WTC11 (cell line): Measurements from ENCODE around the gene STRIT1. TPM values are rescaled to one million over a fixed set of nuclear protein-coding genes. Genes with fewer than 3 reads are reported as not detected.

Experiments used
- ATAC-seq: fragments of 200-7000 bp; cut with Tn5 transposase; 2 replicates; pipeline ENCODE4 v1.10.0; 2021; ENCODE audit warnings: mild to moderate bottlenecking, moderate library complexity
- CTCF ChIA-PET: fragments of 300-600 bp; sonication (Branson Sonifier 250); formaldehyde crosslinking; loops from one replicate; lab custom pipeline; 2021; ENCODE audit warnings: antibody characterized with exemption; lab: Charles Lee
- POLR2A ChIA-PET: fragments of 350-600 bp; sonication (Branson Sonifier 250); formaldehyde crosslinking; loops from one replicate; lab custom pipeline; 2021; ENCODE audit warnings: antibody characterized with exemption; lab: Charles Lee
- DNase-seq: peaks from one replicate; pipeline ENCODE4 v3.0.0; 2021; ENCODE audit warnings: low spot score
- H3K27ac Mint-ChIP-seq: 2 replicates; pipeline ENCODE4 v1.8.0; 2021; ENCODE audit warnings: mixed read lengths
- H3K27me3 Mint-ChIP-seq: 2 replicates; pipeline ENCODE4 v1.8.0; 2021; ENCODE audit warnings: low read depth, mild to moderate bottlenecking, moderate library complexity, mixed read lengths
- H3K36me3 Mint-ChIP-seq: 2 replicates; pipeline ENCODE4 v1.8.0; 2021; ENCODE audit warnings: mixed read lengths
- H3K4me1 Mint-ChIP-seq: 2 replicates; pipeline ENCODE4 v1.8.0; 2022; ENCODE audit warnings: mixed read lengths
- H3K4me3 Mint-ChIP-seq: 2 replicates; pipeline ENCODE4 v1.8.0; 2021; ENCODE audit warnings: mild to moderate bottlenecking, moderate library complexity, mixed read lengths
- H3K9me3 Mint-ChIP-seq: 2 replicates; pipeline ENCODE4 v1.8.0; 2021; ENCODE audit warnings: mixed read lengths
- ATF1 ChIP-seq: sonication (generic); formaldehyde crosslinking; IDR thresholded peaks from 2 replicates; pipeline ENCODE4 v1.8.1; 2023; ENCODE audit warnings: mild to moderate bottlenecking, moderate library complexity, missing genetic modification reagents
- CBFB ChIP-seq: sonication (generic); formaldehyde crosslinking; IDR thresholded peaks from 2 replicates; pipeline ENCODE4 v1.8.1; 2022; ENCODE audit warnings: mild to moderate bottlenecking, low read depth, missing genetic modification reagents
- NFYB ChIP-seq: sonication (generic); formaldehyde crosslinking; conservative IDR thresholded peaks from 2 replicates; pipeline ENCODE4 v1.8.0; 2022; ENCODE audit warnings: low read depth, missing genetic modification reagents
- SMAD4 ChIP-seq: sonication (generic); formaldehyde crosslinking; IDR thresholded peaks from 2 replicates; pipeline ENCODE4 v1.8.0; 2022; ENCODE audit warnings: mild to moderate bottlenecking, missing genetic modification reagents
- SP1 ChIP-seq: sonication (generic); formaldehyde crosslinking; conservative IDR thresholded peaks from 2 replicates; pipeline ENCODE4 v1.8.1; 2022; ENCODE audit warnings: missing genetic modification reagents
- TCF7 ChIP-seq: sonication (generic); formaldehyde crosslinking; IDR thresholded peaks from 2 replicates; pipeline ENCODE4 v1.8.0; 2022; ENCODE audit warnings: mild to moderate bottlenecking, low read depth, missing genetic modification reagents, moderate library complexity
- ZNF423 ChIP-seq: fragments of 250-450 bp; sonication (Bioruptor Pico); IDR thresholded peaks from 2 replicates; pipeline ENCODE4 v2.1.2; 2022; ENCODE audit warnings: mild to moderate bottlenecking, moderate library complexity
- total RNA-seq: library from RNA; stranded (reverse); gene quantifications from 3 replicates; pipeline ENCODE4 v1.2.3, GENCODE V29; 2021
- TF ChIP-seq, protein P1 (sequence below): sonication (generic); formaldehyde crosslinking; IDR thresholded peaks from 2 replicates; pipeline ENCODE4 v1.8.0; 2023; ENCODE audit warnings: missing genetic modification reagents, mild to moderate bottlenecking, borderline replicate concordance
- TF ChIP-seq, protein P2 (sequence below): sonication (generic); formaldehyde crosslinking; IDR thresholded peaks from 2 replicates; pipeline ENCODE4 v1.8.0; 2022; ENCODE audit warnings: mild to moderate bottlenecking, missing genetic modification reagents
- TF ChIP-seq, protein P3 (sequence below): sonication (generic); formaldehyde crosslinking; IDR thresholded peaks from 2 replicates; pipeline ENCODE4 v1.8.0; 2022; ENCODE audit warnings: mild to moderate bottlenecking, missing genetic modification reagents
- TF ChIP-seq, protein P4 (sequence below): sonication (generic); formaldehyde crosslinking; IDR thresholded peaks from 2 replicates; pipeline ENCODE4 v1.8.1; 2023; ENCODE audit warnings: mild to moderate bottlenecking, missing genetic modification reagents
- TF ChIP-seq, protein P5 (sequence below): sonication (generic); formaldehyde crosslinking; IDR thresholded peaks from 2 replicates; pipeline ENCODE4 v1.8.1; 2022; ENCODE audit warnings: missing genetic modification reagents, borderline replicate concordance
- TF ChIP-seq, protein P6 (sequence below): sonication (generic); formaldehyde crosslinking; IDR thresholded peaks from 2 replicates; pipeline ENCODE4 v1.8.0; 2022; ENCODE audit warnings: missing genetic modification reagents

Gene STRIT1
- total RNA-seq, 1 experiment from 2014 or later = 0.33 TPM

DNA sequence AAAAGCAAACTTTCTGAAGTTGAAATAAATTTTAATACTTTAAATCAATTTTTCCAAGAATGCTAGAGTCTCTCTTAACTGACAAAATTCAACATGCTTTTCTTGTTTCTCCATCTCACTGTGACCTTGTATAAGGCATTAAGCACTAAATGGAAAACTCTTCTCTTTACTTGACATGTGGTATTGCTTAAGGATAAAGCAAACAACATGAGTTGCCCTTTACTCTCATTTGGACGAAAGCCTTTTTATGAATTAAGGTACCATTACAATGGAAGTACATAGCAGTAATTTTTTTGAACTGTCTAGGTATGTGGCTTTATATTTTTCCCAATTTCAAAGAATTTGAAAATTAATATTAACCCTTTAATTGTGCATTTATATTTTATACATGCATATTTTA, 1.4 kb downstream of the STRIT1 start:
- DNase-seq (no peak), ATAC-seq (no peak)
- TF ChIP-seq CBFB (no peak), NFYB (CRISPR knock-in tag) (no peak), ATF1 (CRISPR knock-in tag) (no peak), SP1 (no peak), SMAD4 (CRISPR knock-in tag) (no peak), TCF7 (CRISPR knock-in tag) (no peak), ZNF423 (CRISPR knock-in tag) (no peak)
- TF ChIP-seq, protein P1, sequence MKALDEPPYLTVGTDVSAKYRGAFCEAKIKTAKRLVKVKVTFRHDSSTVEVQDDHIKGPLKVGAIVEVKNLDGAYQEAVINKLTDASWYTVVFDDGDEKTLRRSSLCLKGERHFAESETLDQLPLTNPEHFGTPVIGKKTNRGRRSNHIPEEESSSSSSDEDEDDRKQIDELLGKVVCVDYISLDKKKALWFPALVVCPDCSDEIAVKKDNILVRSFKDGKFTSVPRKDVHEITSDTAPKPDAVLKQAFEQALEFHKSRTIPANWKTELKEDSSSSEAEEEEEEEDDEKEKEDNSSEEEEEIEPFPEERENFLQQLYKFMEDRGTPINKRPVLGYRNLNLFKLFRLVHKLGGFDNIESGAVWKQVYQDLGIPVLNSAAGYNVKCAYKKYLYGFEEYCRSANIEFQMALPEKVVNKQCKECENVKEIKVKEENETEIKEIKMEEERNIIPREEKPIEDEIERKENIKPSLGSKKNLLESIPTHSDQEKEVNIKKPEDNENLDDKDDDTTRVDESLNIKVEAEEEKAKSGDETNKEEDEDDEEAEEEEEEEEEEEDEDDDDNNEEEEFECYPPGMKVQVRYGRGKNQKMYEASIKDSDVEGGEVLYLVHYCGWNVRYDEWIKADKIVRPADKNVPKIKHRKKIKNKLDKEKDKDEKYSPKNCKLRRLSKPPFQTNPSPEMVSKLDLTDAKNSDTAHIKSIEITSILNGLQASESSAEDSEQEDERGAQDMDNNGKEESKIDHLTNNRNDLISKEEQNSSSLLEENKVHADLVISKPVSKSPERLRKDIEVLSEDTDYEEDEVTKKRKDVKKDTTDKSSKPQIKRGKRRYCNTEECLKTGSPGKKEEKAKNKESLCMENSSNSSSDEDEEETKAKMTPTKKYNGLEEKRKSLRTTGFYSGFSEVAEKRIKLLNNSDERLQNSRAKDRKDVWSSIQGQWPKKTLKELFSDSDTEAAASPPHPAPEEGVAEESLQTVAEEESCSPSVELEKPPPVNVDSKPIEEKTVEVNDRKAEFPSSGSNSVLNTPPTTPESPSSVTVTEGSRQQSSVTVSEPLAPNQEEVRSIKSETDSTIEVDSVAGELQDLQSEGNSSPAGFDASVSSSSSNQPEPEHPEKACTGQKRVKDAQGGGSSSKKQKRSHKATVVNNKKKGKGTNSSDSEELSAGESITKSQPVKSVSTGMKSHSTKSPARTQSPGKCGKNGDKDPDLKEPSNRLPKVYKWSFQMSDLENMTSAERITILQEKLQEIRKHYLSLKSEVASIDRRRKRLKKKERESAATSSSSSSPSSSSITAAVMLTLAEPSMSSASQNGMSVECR = no peak
- TF ChIP-seq, protein P2, sequence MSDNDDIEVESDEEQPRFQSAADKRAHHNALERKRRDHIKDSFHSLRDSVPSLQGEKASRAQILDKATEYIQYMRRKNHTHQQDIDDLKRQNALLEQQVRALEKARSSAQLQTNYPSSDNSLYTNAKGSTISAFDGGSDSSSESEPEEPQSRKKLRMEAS (CRISPR knock-in tag) = no peak
- TF ChIP-seq, protein P3, sequence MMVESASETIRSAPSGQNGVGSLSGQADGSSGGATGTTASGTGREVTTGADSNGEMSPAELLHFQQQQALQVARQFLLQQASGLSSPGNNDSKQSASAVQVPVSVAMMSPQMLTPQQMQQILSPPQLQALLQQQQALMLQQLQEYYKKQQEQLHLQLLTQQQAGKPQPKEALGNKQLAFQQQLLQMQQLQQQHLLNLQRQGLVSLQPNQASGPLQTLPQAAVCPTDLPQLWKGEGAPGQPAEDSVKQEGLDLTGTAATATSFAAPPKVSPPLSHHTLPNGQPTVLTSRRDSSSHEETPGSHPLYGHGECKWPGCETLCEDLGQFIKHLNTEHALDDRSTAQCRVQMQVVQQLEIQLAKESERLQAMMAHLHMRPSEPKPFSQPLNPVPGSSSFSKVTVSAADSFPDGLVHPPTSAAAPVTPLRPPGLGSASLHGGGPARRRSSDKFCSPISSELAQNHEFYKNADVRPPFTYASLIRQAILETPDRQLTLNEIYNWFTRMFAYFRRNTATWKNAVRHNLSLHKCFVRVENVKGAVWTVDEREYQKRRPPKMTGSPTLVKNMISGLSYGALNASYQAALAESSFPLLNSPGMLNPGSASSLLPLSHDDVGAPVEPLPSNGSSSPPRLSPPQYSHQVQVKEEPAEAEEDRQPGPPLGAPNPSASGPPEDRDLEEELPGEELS (CRISPR knock-in tag) = no peak
- TF ChIP-seq, protein P4, sequence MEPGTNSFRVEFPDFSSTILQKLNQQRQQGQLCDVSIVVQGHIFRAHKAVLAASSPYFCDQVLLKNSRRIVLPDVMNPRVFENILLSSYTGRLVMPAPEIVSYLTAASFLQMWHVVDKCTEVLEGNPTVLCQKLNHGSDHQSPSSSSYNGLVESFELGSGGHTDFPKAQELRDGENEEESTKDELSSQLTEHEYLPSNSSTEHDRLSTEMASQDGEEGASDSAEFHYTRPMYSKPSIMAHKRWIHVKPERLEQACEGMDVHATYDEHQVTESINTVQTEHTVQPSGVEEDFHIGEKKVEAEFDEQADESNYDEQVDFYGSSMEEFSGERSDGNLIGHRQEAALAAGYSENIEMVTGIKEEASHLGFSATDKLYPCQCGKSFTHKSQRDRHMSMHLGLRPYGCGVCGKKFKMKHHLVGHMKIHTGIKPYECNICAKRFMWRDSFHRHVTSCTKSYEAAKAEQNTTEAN (CRISPR knock-in tag) = no peak
- TF ChIP-seq, protein P5, sequence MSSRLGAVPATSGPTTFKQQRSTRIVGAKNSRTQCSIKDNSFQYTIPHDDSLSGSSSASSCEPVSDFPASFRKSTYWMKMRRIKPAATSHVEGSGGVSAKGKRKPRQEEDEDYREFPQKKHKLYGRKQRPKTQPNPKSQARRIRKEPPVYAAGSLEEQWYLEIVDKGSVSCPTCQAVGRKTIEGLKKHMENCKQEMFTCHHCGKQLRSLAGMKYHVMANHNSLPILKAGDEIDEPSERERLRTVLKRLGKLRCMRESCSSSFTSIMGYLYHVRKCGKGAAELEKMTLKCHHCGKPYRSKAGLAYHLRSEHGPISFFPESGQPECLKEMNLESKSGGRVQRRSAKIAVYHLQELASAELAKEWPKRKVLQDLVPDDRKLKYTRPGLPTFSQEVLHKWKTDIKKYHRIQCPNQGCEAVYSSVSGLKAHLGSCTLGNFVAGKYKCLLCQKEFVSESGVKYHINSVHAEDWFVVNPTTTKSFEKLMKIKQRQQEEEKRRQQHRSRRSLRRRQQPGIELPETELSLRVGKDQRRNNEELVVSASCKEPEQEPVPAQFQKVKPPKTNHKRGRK (CRISPR knock-in tag) = no peak
- TF ChIP-seq, protein P6, sequence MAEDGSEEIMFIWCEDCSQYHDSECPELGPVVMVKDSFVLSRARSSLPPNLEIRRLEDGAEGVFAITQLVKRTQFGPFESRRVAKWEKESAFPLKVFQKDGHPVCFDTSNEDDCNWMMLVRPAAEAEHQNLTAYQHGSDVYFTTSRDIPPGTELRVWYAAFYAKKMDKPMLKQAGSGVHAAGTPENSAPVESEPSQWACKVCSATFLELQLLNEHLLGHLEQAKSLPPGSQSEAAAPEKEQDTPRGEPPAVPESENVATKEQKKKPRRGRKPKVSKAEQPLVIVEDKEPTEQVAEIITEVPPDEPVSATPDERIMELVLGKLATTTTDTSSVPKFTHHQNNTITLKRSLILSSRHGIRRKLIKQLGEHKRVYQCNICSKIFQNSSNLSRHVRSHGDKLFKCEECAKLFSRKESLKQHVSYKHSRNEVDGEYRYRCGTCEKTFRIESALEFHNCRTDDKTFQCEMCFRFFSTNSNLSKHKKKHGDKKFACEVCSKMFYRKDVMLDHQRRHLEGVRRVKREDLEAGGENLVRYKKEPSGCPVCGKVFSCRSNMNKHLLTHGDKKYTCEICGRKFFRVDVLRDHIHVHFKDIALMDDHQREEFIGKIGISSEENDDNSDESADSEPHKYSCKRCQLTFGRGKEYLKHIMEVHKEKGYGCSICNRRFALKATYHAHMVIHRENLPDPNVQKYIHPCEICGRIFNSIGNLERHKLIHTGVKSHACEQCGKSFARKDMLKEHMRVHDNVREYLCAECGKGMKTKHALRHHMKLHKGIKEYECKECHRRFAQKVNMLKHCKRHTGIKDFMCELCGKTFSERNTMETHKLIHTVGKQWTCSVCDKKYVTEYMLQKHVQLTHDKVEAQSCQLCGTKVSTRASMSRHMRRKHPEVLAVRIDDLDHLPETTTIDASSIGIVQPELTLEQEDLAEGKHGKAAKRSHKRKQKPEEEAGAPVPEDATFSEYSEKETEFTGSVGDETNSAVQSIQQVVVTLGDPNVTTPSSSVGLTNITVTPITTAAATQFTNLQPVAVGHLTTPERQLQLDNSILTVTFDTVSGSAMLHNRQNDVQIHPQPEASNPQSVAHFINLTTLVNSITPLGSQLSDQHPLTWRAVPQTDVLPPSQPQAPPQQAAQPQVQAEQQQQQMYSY (CRISPR knock-in tag) = no peak
- Mint-ChIP-seq H3K9me3 (peaks cover 11% of the 10 kb centered on the region), H3K36me3 (peaks cover 11% of the 10 kb centered on the region), H3K4me3 (no peak overlapping the region), H3K4me1 (peaks cover 11% of the 10 kb centered on the region), H3K27me3 (no peaks in the 10 kb centered on the region), H3K27ac (no peak overlapping the region)
- ChIA-PET POLR2A (no interaction called here), CTCF (no interaction called here)
